ENCODE data around the gene C10orf62.
A peak's percentile ranks its signal among the peaks of the same experiment; 100 is the strongest.

Gene C10orf62

DNA sequence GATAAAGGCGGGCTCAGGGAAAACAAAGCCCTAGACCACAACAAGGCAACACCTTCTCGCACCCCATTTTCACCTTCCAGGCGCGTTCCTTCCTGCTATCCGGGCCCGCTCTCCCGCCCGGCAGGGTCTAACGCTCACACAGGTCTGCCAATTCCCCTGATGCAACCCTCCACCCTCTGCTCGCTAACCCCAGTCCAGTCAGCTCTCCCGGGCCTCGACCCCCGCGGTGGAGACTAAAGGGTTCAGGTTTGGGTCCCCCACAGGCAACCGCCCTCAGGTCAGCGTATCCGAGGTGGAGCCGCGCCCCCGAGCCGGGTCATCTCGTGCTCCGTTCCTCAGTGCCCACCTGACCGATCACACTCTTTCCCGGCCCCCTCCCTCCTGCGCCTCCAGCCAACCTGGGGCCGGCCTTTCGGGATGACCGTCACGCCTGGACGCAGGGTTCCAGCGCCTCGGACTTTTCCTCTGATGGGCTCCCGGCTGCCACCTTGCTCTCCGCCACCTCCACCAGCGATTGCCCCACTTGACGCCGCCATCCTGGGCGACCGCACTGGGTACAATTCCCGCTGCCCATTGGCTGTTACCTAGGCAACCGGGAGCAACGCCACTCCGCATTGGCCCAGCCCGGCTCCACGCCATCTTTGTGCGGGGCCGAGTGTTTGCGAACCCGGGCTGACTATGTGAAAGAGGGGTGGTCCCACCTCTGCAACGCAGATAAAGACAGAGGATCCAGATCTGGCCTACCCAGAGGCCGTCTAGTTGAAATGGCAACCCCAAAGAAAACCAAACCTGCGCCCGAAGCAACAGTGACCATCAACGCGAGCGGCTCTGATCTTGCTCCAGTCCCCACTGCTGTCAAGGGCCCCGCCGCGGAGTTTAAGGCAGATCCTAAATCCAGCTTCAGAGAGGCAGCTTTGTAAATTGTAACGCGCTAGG lies 43.7 kb downstream of the C10orf62 start, which contains the start of gene MORN4 (continued):
- TF ChIP-seq, protein P1, sequence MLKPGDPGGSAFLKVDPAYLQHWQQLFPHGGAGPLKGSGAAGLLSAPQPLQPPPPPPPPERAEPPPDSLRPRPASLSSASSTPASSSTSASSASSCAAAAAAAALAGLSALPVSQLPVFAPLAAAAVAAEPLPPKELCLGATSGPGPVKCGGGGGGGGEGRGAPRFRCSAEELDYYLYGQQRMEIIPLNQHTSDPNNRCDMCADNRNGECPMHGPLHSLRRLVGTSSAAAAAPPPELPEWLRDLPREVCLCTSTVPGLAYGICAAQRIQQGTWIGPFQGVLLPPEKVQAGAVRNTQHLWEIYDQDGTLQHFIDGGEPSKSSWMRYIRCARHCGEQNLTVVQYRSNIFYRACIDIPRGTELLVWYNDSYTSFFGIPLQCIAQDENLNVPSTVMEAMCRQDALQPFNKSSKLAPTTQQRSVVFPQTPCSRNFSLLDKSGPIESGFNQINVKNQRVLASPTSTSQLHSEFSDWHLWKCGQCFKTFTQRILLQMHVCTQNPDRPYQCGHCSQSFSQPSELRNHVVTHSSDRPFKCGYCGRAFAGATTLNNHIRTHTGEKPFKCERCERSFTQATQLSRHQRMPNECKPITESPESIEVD (tag by site-specific recombination; IDR thresholded peaks at IDR 0.05): no peak
- peak; percentile 93 for TF ChIP-seq ZBTB20 (tag by site-specific recombination; IDR thresholded peaks at IDR 0.05)
- no peak for TF ChIP-seq ZNF146 (tag by site-specific recombination; IDR thresholded peaks at IDR 0.05)
- no peak for TF ChIP-seq OVOL3 (tag by site-specific recombination; IDR thresholded peaks at IDR 0.05)
- no peak for TF ChIP-seq ZNF423 (tag by site-specific recombination; IDR thresholded peaks at IDR 0.05)
- TF ChIP-seq ZBTB17 (tag by site-specific recombination; IDR thresholded peaks at IDR 0.05): peak; percentile 93
- no peak for TF ChIP-seq ZNF610 (tag by site-specific recombination; IDR thresholded peaks at IDR 0.05; ENCODE audit: borderline replicate concordance)
- TF ChIP-seq ZNF157 (tag by site-specific recombination; IDR thresholded peaks at IDR 0.05): no peak
- TF ChIP-seq ZNF501 (tag by site-specific recombination; IDR thresholded peaks at IDR 0.05): peak; percentile 82
- no peak; the same call in 1 of the 2 replicates for TF ChIP-seq KLF10 (tag by site-specific recombination; IDR thresholded peaks at IDR 0.05)
- no peak for TF ChIP-seq ZSCAN16 (tag by site-specific recombination; IDR thresholded peaks at IDR 0.05)
- no peak for TF ChIP-seq ZNF366 (tag by site-specific recombination; conservative IDR thresholded peaks at IDR 0.05)
- TF ChIP-seq ZSCAN23 (tag by site-specific recombination; IDR thresholded peaks at IDR 0.05): no peak
- no peak for TF ChIP-seq SETDB1 (IDR thresholded peaks at IDR 0.05; ENCODE audit: insufficient read length, low read length)
- TF ChIP-seq ZNF138 (tag by site-specific recombination; IDR thresholded peaks at IDR 0.05; ENCODE audit: borderline replicate concordance): no peak
- TF ChIP-seq ZNF670 (tag by site-specific recombination; IDR thresholded peaks at IDR 0.05; ENCODE audit: low read depth): no peak
- TF ChIP-seq, protein P2, sequence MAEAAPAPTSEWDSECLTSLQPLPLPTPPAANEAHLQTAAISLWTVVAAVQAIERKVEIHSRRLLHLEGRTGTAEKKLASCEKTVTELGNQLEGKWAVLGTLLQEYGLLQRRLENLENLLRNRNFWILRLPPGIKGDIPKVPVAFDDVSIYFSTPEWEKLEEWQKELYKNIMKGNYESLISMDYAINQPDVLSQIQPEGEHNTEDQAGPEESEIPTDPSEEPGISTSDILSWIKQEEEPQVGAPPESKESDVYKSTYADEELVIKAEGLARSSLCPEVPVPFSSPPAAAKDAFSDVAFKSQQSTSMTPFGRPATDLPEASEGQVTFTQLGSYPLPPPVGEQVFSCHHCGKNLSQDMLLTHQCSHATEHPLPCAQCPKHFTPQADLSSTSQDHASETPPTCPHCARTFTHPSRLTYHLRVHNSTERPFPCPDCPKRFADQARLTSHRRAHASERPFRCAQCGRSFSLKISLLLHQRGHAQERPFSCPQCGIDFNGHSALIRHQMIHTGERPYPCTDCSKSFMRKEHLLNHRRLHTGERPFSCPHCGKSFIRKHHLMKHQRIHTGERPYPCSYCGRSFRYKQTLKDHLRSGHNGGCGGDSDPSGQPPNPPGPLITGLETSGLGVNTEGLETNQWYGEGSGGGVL (tag by site-specific recombination; IDR thresholded peaks at IDR 0.05): no peak
- no peak for TF ChIP-seq ZFP3 (tag by site-specific recombination; IDR thresholded peaks at IDR 0.05; ENCODE audit: low read depth)
- TF ChIP-seq, protein P3, sequence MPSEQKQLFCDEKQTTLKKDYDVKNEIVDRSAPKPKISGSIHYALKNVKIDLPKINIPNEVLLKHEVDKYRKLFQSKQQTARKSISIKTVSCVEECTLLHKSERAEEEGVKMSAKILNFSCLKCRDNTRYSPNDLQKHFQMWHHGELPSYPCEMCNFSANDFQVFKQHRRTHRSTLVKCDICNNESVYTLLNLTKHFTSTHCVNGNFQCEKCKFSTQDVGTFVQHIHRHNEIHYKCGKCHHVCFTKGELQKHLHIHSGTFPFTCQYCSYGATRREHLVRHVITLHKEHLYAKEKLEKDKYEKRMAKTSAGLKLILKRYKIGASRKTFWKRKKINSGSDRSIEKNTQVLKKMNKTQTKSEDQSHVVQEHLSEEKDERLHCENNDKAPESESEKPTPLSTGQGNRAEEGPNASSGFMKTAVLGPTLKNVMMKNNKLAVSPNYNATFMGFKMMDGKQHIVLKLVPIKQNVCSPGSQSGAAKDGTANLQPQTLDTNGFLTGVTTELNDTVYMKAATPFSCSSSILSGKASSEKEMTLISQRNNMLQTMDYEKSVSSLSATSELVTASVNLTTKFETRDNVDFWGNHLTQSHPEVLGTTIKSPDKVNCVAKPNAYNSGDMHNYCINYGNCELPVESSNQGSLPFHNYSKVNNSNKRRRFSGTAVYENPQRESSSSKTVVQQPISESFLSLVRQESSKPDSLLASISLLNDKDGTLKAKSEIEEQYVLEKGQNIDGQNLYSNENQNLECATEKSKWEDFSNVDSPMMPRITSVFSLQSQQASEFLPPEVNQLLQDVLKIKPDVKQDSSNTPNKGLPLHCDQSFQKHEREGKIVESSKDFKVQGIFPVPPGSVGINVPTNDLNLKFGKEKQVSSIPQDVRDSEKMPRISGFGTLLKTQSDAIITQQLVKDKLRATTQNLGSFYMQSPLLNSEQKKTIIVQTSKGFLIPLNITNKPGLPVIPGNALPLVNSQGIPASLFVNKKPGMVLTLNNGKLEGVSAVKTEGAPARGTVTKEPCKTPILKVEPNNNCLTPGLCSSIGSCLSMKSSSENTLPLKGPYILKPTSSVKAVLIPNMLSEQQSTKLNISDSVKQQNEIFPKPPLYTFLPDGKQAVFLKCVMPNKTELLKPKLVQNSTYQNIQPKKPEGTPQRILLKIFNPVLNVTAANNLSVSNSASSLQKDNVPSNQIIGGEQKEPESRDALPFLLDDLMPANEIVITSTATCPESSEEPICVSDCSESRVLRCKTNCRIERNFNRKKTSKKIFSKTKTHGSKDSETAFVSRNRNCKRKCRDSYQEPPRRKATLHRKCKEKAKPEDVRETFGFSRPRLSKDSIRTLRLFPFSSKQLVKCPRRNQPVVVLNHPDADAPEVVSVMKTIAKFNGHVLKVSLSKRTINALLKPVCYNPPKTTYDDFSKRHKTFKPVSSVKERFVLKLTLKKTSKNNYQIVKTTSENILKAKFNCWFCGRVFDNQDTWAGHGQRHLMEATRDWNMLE (tag by site-specific recombination; conservative IDR thresholded peaks at IDR 0.05; ENCODE audit: low read depth): 0 out of 2 replicates have a peak, but pooled peaks have one; percentile 32
- TF ChIP-seq REPIN1 (tag by site-specific recombination; IDR thresholded peaks at IDR 0.05; ENCODE audit: low read depth): no peak
- TF ChIP-seq ZNF707 (tag by site-specific recombination; IDR thresholded peaks at IDR 0.05): no peak
- TF ChIP-seq, protein P4, sequence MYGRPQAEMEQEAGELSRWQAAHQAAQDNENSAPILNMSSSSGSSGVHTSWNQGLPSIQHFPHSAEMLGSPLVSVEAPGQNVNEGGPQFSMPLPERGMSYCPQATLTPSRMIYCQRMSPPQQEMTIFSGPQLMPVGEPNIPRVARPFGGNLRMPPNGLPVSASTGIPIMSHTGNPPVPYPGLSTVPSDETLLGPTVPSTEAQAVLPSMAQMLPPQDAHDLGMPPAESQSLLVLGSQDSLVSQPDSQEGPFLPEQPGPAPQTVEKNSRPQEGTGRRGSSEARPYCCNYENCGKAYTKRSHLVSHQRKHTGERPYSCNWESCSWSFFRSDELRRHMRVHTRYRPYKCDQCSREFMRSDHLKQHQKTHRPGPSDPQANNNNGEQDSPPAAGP (tag by site-specific recombination; IDR thresholded peaks at IDR 0.05): 0 out of 2 replicates have a peak, but pooled peaks have one; percentile 12
- TF ChIP-seq ZNF621 (tag by site-specific recombination; IDR thresholded peaks at IDR 0.05): no peak
- TF ChIP-seq ZNF335 (tag by site-specific recombination; conservative IDR thresholded peaks at IDR 0.05): peak; percentile 88
- TF ChIP-seq ZNF114 (tag by site-specific recombination; IDR thresholded peaks at IDR 0.05): no peak
- TF ChIP-seq EGR2 (tag by site-specific recombination; IDR thresholded peaks at IDR 0.05; ENCODE audit: low read depth): no peak
- no peak for TF ChIP-seq MEIS1 (CRISPR knock-in tag; IDR thresholded peaks at IDR 0.05; ENCODE audit: borderline replicate concordance)
- TF ChIP-seq, protein P5, sequence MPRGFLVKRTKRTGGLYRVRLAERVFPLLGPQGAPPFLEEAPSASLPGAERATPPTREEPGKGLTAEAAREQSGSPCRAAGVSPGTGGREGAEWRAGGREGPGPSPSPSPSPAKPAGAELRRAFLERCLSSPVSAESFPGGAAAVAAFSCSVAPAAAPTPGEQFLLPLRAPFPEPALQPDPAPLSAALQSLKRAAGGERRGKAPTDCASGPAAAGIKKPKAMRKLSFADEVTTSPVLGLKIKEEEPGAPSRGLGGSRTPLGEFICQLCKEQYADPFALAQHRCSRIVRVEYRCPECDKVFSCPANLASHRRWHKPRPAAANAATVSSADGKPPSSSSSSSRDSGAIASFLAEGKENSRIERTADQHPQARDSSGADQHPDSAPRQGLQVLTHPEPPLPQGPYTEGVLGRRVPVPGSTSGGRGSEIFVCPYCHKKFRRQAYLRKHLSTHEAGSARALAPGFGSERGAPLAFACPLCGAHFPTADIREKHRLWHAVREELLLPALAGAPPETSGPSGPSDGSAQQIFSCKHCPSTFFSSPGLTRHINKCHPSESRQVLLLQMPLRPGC (tag by site-specific recombination; IDR thresholded peaks at IDR 0.05): peak; percentile 22; the same call in 1 of the 2 replicates

All from HEK293 (cell line).